ENCODE results near the gene CABLES2. TPM values are rescaled to one million over a fixed set of nuclear protein-coding genes. Genes with fewer than 3 reads are reported as not detected.

Gene CABLES2
- total RNA-seq, 1 experiment from 2014 or later, result 8.9 TPM

DNA sequence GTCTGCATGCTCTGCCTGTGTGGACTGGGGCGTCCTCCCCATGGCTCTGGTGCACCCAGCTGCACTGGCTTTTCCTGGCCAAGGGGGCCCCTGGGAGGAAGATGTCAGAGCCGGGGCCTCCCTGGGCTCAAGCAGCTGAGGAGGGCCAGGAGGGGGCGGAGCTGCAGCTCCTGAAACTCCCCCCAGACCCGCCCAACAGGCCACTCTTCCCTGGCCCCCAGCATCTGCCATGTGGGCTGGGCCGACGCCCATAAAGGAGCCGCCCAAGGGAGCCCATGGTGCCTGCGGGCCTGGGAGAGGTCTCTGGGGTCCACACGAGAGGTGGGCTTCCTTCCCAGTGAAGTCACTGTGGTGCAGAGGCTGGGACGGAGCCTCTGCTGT is 16.2 kb upstream of the CABLES2 start (continued):
- TF ChIP-seq, protein P1, sequence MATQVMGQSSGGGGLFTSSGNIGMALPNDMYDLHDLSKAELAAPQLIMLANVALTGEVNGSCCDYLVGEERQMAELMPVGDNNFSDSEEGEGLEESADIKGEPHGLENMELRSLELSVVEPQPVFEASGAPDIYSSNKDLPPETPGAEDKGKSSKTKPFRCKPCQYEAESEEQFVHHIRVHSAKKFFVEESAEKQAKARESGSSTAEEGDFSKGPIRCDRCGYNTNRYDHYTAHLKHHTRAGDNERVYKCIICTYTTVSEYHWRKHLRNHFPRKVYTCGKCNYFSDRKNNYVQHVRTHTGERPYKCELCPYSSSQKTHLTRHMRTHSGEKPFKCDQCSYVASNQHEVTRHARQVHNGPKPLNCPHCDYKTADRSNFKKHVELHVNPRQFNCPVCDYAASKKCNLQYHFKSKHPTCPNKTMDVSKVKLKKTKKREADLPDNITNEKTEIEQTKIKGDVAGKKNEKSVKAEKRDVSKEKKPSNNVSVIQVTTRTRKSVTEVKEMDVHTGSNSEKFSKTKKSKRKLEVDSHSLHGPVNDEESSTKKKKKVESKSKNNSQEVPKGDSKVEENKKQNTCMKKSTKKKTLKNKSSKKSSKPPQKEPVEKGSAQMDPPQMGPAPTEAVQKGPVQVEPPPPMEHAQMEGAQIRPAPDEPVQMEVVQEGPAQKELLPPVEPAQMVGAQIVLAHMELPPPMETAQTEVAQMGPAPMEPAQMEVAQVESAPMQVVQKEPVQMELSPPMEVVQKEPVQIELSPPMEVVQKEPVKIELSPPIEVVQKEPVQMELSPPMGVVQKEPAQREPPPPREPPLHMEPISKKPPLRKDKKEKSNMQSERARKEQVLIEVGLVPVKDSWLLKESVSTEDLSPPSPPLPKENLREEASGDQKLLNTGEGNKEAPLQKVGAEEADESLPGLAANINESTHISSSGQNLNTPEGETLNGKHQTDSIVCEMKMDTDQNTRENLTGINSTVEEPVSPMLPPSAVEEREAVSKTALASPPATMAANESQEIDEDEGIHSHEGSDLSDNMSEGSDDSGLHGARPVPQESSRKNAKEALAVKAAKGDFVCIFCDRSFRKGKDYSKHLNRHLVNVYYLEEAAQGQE (IDR thresholded peaks at IDR 0.05; ENCODE audit: low read depth), result no peak
- TF ChIP-seq, protein P2, sequence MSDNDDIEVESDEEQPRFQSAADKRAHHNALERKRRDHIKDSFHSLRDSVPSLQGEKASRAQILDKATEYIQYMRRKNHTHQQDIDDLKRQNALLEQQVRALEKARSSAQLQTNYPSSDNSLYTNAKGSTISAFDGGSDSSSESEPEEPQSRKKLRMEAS (IDR thresholded peaks at IDR 0.05), result no peak
- TF ChIP-seq TCF7L2 (IDR thresholded peaks at IDR 0.05; ENCODE audit: borderline replicate concordance, extremely low read depth, insufficient read depth, insufficient read length), result no peak
- TF ChIP-seq ZFX (IDR thresholded peaks at IDR 0.05), result no peak
- no peak for TF ChIP-seq JUND (IDR thresholded peaks at IDR 0.05)

DNA sequence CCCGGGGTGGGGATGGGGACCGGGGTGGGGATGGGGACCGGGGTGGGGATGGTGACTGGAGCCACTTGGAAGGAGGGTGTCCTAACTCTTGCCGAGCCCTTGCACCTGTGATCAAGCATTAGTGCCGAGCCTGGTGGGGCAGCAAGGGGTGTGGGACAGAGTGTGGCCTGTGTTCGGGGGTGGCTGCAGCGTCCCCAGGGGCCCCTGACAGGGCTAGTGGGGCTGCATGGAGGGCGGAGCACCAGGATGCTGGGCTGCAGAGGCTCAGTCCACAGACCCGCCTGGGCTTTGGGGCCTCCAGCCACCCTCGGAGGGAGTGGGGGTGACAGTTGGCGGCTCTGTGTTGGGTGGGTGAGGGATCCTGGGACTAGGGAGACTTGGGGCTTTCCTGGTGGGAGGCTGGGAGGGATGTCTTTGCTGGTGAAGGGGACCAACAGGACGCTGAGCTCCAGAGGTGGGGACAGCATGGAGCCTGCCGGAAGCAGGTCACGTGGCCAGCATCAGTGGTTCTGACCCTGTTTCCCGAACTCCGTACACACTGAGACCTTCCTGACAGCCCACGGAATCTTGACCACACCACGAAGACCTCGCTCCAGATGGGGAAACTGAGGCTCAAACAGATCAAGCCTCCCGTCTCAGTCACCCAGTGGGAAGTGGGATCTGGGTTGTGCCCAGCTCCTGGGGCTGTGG is 15.7 kb upstream of the CABLES2 start:
- Histone ChIP-seq H3K36me3 (ENCODE audit: control insufficient read depth in 1 of 2, insufficient read depth in 2 of 2, low read length in 2 of 2) (no peaks in the 10 kb centered on the region), H3K27me3 (ENCODE audit: insufficient read depth, low read length) (no peaks in the 10 kb centered on the region), H2AFZ (ENCODE audit: low read depth, low read length, poor library complexity, severe bottlenecking) (no peak overlapping the region), H3K4me2 (ENCODE audit: low read length) (no peak overlapping the region), H3K4me1 (ENCODE audit: control insufficient read depth in 1 of 2, insufficient read depth in 2 of 2, low read length in 2 of 2) (peaks cover 14 to 24% of the 10 kb centered on the region in 2 experiments), H4K20me1 (ENCODE audit: insufficient read depth) (no peaks in the 10 kb centered on the region), H3K79me2 (ENCODE audit: insufficient read depth, low read length) (no peaks in the 10 kb centered on the region), H3K27ac (ENCODE audit: low read depth, low read length) (no peak overlapping the region), H3K9me3 (ENCODE audit: control insufficient read depth in 1 of 2, insufficient read depth in 1 of 2, low read depth in 1 of 2, low read length in 2 of 2) (no peaks in the 10 kb centered on the region), H3K9ac (ENCODE audit: low read length) (no peak overlapping the region), H3K4me3 (replicated peaks in 1 of 2; ENCODE audit: low read depth in 1 of 2, low read length in 2 of 2) (no peak overlapping the region), H3K9me2 (ENCODE audit: insufficient read depth) (no peaks in the 10 kb centered on the region)
- ChIA-PET POLR2A (no interaction called here), RAD21 (ENCODE audit: low non-redundant PET in 1 of 2, low total read pairs in 2 of 2, uncharacterized antibody in 2 of 2, unreplicated experiment in 2 of 2) (no interaction called here), CTCF (no interaction called here)
- ATAC-seq (no peak), DNase-seq (ENCODE audit: low read depth, low spot score) (no peak)
- intact Hi-C loops (cut with micrococcal nuclease), result no loop called here
- BruUV-seq (replicated peaks), result no TSS peak
- TF ChIP-seq TCF7L2 (IDR thresholded peaks at IDR 0.05; ENCODE audit: borderline replicate concordance, extremely low read depth, insufficient read depth, insufficient read length), result no peak
- TF ChIP-seq ELF1 (IDR thresholded peaks at IDR 0.05; ENCODE audit: borderline replicate concordance, low read depth), result no peak
- no peak for TF ChIP-seq EZH2 (IDR thresholded peaks at IDR 0.05)
- TF ChIP-seq ZNF274 (IDR thresholded peaks at IDR 0.05; ENCODE audit: low read depth, low read length), result no peak
- TF ChIP-seq, protein P2 (IDR thresholded peaks at IDR 0.05), result no peak
- TF ChIP-seq EGR1 (IDR thresholded peaks at IDR 0.05; ENCODE audit: low read depth), result no peak
- no peak for TF ChIP-seq FOSL1 (IDR thresholded peaks at IDR 0.05; ENCODE audit: low read depth)
- TF ChIP-seq SP1 (IDR thresholded peaks at IDR 0.05; ENCODE audit: low read depth), result no peak
- TF ChIP-seq, protein P3, sequence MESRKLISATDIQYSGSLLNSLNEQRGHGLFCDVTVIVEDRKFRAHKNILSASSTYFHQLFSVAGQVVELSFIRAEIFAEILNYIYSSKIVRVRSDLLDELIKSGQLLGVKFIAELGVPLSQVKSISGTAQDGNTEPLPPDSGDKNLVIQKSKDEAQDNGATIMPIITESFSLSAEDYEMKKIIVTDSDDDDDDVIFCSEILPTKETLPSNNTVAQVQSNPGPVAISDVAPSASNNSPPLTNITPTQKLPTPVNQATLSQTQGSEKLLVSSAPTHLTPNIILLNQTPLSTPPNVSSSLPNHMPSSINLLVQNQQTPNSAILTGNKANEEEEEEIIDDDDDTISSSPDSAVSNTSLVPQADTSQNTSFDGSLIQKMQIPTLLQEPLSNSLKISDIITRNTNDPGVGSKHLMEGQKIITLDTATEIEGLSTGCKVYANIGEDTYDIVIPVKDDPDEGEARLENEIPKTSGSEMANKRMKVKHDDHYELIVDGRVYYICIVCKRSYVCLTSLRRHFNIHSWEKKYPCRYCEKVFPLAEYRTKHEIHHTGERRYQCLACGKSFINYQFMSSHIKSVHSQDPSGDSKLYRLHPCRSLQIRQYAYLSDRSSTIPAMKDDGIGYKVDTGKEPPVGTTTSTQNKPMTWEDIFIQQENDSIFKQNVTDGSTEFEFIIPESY (IDR thresholded peaks at IDR 0.05; ENCODE audit: extremely low read depth, insufficient replicate concordance, low read length), result no peak
- TF ChIP-seq, protein P4, sequence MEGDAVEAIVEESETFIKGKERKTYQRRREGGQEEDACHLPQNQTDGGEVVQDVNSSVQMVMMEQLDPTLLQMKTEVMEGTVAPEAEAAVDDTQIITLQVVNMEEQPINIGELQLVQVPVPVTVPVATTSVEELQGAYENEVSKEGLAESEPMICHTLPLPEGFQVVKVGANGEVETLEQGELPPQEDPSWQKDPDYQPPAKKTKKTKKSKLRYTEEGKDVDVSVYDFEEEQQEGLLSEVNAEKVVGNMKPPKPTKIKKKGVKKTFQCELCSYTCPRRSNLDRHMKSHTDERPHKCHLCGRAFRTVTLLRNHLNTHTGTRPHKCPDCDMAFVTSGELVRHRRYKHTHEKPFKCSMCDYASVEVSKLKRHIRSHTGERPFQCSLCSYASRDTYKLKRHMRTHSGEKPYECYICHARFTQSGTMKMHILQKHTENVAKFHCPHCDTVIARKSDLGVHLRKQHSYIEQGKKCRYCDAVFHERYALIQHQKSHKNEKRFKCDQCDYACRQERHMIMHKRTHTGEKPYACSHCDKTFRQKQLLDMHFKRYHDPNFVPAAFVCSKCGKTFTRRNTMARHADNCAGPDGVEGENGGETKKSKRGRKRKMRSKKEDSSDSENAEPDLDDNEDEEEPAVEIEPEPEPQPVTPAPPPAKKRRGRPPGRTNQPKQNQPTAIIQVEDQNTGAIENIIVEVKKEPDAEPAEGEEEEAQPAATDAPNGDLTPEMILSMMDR (IDR thresholded peaks at IDR 0.05 in 2 of 3, conservative IDR thresholded peaks at IDR 0.05 in 1 of 3; ENCODE audit: borderline replicate concordance in 1 of 3, insufficient read depth in 1 of 3, low read depth in 2 of 3, low read length in 2 of 3), result no peak
- no peak for TF ChIP-seq JUND (IDR thresholded peaks at IDR 0.05)
- TF ChIP-seq POLR2A (IDR thresholded peaks at IDR 0.05; ENCODE audit: borderline replicate concordance, extremely low read depth, insufficient read depth, insufficient read length), result no peak
- no peak for TF ChIP-seq YY1 (IDR thresholded peaks at IDR 0.05; ENCODE audit: extremely low read depth, insufficient replicate concordance, low read depth, low read length)
- TF ChIP-seq SIN3A (IDR thresholded peaks at IDR 0.05; ENCODE audit: low read depth), result no peak
